Liver (tissue), 3 donors: ENCODE results near the gene COBL.

Source experiments
- CTCF ChIP-seq: fragments of 150-350 bp; IDR thresholded peaks from 2 replicates; pipeline ENCODE4 v1.5.1; 2017; ENCODE audit warnings: improper control_type of control experiment, low read depth, low read length; ENCODE audit not compliant: missing input control
- EGR1 ChIP-seq, 2 donors: IDR thresholded peaks; 2 replicates each; pipeline ENCODE4 v1.6.1; 2016 to 2018; ENCODE audit warnings: antibody characterized with exemption in 2 of 2, low read depth in 2 of 2
- GABPA ChIP-seq, 2 donors: IDR thresholded peaks in 1 of 2; conservative IDR thresholded peaks in 1 of 2; 2 replicates each; pipeline ENCODE4 v1.6.1; 2016; ENCODE audit warnings: antibody characterized with exemption in 2 of 2, mild to moderate bottlenecking in 1 of 2, moderate library complexity in 1 of 2
- HNF4G ChIP-seq: IDR thresholded peaks from 2 replicates; pipeline ENCODE4 v1.6.1; 2016; ENCODE audit warnings: antibody characterized with exemption
- JUND ChIP-seq, 2 donors: IDR thresholded peaks; 2 replicates each; pipeline ENCODE4 v1.6.1; 2016; ENCODE audit warnings: antibody characterized with exemption in 2 of 2
- MAX ChIP-seq: IDR thresholded peaks from 2 replicates; pipeline ENCODE4 v1.6.1; 2016; ENCODE audit warnings: antibody characterized with exemption
- NR2F2 ChIP-seq: IDR thresholded peaks from 2 replicates; pipeline ENCODE4 v1.6.1; 2016; ENCODE audit warnings: antibody characterized with exemption
- RAD21 ChIP-seq, 2 donors: IDR thresholded peaks; 2 replicates each; pipeline ENCODE4 v1.6.1; 2016; ENCODE audit warnings: antibody characterized with exemption in 2 of 2, mild to moderate bottlenecking in 2 of 2
- SP1 ChIP-seq: IDR thresholded peaks from 2 replicates; pipeline ENCODE4 v1.6.1; 2018; ENCODE audit warnings: antibody characterized with exemption, mild to moderate bottlenecking
- TAF1 ChIP-seq: conservative IDR thresholded peaks from 2 replicates; pipeline ENCODE4 v1.6.1; 2016; ENCODE audit warnings: antibody characterized with exemption, mild to moderate bottlenecking
- YY1 ChIP-seq: IDR thresholded peaks from 2 replicates; pipeline ENCODE4 v1.6.1; 2016; ENCODE audit warnings: antibody characterized with exemption, mild to moderate bottlenecking
- TF ChIP-seq, protein P1 (sequence below): IDR thresholded peaks from 2 replicates; pipeline ENCODE4 v1.6.1; 2016; ENCODE audit warnings: antibody characterized with exemption
- donor health status: healthy.
- donor health status: healthy.

DNA sequence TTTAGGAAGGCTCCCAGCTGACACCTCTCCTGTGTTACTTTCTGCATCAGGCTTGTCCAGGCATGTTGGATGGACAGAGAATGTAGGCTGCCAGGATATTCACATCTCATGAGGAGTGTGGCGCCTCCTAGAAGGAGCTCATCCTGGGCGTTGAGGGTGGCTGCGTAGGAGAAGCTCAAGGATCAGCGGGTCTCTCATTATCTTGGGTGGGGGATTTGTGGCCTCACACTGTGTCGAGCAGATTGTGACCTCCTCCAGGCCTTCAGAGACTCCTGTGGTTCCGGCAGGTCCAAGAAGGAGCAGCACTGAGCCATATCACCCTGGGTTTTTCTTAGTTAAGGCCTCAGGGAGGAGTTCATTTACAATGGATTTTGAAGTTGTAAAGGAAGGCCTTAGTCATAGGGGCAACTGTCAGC is 8.7 kb upstream of the COBL start:
- TF ChIP-seq CTCF (no peak), YY1 (no peak), RAD21 (IDR thresholded peaks at IDR 0.05) (no peak), MAX (no peak), JUND (IDR thresholded peaks at IDR 0.05) (no peak), EGR1 (IDR thresholded peaks at IDR 0.05; ENCODE audit: low read depth in 2 of 2) (no peak), SP1 (no peak), NR2F2 (no peak), HNF4G (no peak), TAF1 (no peak), GABPA (IDR thresholded peaks at IDR 0.05 in 1 of 2, conservative IDR thresholded peaks at IDR 0.05 in 1 of 2) (no peak)
- TF ChIP-seq, protein P1, sequence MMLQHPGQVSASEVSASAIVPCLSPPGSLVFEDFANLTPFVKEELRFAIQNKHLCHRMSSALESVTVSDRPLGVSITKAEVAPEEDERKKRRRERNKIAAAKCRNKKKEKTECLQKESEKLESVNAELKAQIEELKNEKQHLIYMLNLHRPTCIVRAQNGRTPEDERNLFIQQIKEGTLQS: no peak
